ENCODE results near the gene CNPY1. TPM values are rescaled to one million over a fixed set of nuclear protein-coding genes. Genes with fewer than 3 reads are reported as not detected.

CNPY1 gene
- total RNA-seq, 2 donors from 2014 or later = not detected

DNA sequence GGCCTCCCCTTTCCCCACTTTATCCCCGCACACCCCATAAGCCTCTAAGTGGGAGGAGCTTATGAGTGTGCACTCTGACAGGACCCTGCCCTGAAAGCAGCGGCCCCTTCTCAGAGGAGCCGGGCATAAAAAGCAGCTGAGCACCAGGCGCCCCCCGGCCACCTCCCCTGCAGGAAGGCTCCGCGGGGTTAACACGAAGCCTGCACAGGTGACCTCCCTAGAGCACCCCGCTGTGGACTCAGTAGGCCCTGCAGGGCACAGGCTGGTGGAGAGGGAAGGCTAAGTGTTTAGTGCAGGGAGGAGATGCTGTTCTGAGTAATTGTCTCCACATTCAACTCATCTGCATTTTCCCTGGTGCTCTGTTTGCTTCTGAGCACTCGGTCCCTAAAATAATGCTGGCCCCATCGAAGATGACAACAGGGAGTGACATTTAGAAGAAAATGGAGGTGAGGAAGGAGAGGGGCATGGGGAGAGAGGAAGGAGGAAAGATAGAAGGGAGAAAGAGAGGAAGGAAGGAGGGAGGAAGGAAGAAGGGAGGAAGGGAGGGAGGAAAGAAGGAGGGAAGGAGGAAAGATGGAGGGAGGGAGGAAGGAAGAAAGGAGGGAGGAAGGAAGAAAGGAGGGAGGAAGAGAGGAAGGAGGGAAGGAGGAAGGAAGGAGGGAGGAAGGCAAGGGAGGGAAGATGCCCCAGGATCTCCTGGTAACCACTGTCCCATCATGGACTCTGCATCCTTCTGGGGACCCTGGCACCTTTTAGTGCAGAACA, 25.4 kb upstream of the CNPY1 start:
- no peaks in the 10 kb centered on the region for H3K36me3 ChIP-seq
- no peaks in the 10 kb centered on the region for H3K9me3 ChIP-seq
- no peak for DNase-seq (ENCODE audit: low spot score)
- intact Hi-C loops (cut with DNase I) = no loop called here
- WGBS = 45% methylated on average over 11 of the region's 11 CpGs
- peaks cover 4% of the 10 kb centered on the region for H3K27me3 ChIP-seq (replicated peaks; ENCODE audit: insufficient read depth)
- TF ChIP-seq POLR2A (IDR thresholded peaks at IDR 0.05) (no peak), CTCF (IDR thresholded peaks at IDR 0.05) (no peak), POLR2AphosphoS5 (IDR thresholded peaks at IDR 0.05) (no peak)
- H3K4me3 ChIP-seq = no peak overlapping the region
- no peak overlapping the region for H3K27ac ChIP-seq
- H3K4me1 ChIP-seq (replicated peaks) = no peaks in the 10 kb centered on the region

DNA sequence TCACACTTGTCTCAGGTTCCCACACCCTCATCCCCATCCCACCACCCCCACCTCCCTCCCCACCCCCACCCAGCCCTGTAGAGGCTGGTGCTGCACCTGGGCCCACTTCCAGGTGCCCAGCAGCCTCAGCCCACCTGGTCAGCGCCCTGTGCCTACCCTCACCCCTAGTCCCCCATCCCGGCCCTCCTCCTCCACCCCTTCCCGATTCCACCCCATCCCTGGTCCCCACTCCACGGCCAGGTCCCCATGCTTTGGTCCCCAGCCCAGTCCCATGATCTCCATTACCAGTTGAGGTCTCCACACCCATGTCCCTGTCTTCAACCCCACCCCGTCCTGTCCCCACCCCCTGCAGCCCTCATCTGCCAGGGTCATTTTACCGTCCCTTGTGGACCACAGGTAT, 24.6 kb upstream of the CNPY1 start:
- Histone ChIP-seq H3K4me3 (no peak overlapping the region), H3K4me1 (replicated peaks) (no peaks in the 10 kb centered on the region), H3K27ac (no peak overlapping the region), H3K27me3 (replicated peaks; ENCODE audit: insufficient read depth) (peaks cover 4% of the 10 kb centered on the region), H3K9me3 (no peaks in the 10 kb centered on the region), H3K36me3 (no peaks in the 10 kb centered on the region)
- no peak for DNase-seq (ENCODE audit: low spot score)
- no peak for TF ChIP-seq CTCF (IDR thresholded peaks at IDR 0.05)
- no peak for TF ChIP-seq POLR2AphosphoS5 (IDR thresholded peaks at IDR 0.05)
- no peak for TF ChIP-seq POLR2A (IDR thresholded peaks at IDR 0.05)
- whole genome bisulfite sequencing = 79% methylated on average over 6 of the region's 6 CpGs
- intact Hi-C loops (cut with DNase I) = no loop called here

GRCh38 chr7:155570171-155570958, 24.0 kb upstream of the CNPY1 start:
- intact Hi-C loops (cut with DNase I) = no loop called here
- no peaks in the 10 kb centered on the region for H3K4me1 ChIP-seq (replicated peaks)
- no peaks in the 10 kb centered on the region for H3K36me3 ChIP-seq
- DNase-seq (ENCODE audit: low spot score) = no peak
- H3K9me3 ChIP-seq = no peaks in the 10 kb centered on the region
- WGBS = 72% methylated on average over 28 of the region's 28 CpGs
- TF ChIP-seq POLR2A (IDR thresholded peaks at IDR 0.05) (no peak), POLR2AphosphoS5 (IDR thresholded peaks at IDR 0.05) (no peak), CTCF (IDR thresholded peaks at IDR 0.05) (no peak)
- peaks cover 4% of the 10 kb centered on the region for H3K27me3 ChIP-seq (replicated peaks; ENCODE audit: insufficient read depth)
- no peak overlapping the region for H3K4me3 ChIP-seq
- H3K27ac ChIP-seq = no peak overlapping the region

DNA sequence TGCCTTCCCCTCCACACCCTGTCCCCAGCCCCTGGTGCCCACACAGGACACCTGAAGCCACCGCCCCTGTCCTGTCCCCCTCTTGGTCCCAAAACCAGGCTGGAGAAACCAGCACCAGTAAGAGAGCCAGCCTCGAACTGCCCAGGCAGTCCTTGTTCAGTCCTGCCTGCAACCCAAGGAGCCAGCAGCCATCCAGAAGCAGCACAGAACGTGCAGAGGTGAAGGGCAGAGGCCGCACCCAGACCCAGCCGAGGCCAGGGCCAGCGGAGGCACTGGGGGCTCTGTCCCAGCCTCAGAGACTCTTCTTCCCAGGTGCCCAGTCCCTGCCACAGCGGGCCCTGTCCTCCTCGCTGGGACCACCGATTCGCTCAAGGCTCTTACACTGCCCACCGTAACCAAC, 23.3 kb upstream of the CNPY1 start:
- 83% methylated on average over 11 of the region's 11 CpGs for WGBS
- Histone ChIP-seq H3K27ac (no peak overlapping the region), H3K4me1 (replicated peaks) (no peaks in the 10 kb centered on the region), H3K9me3 (no peaks in the 10 kb centered on the region), H3K27me3 (replicated peaks; ENCODE audit: insufficient read depth) (peaks cover 4% of the 10 kb centered on the region), H3K4me3 (no peak overlapping the region), H3K36me3 (no peaks in the 10 kb centered on the region)
- DNase-seq (ENCODE audit: low spot score) = no peak
- intact Hi-C loops (cut with DNase I) = no loop called here
- TF ChIP-seq POLR2A (IDR thresholded peaks at IDR 0.05) (no peak), POLR2AphosphoS5 (IDR thresholded peaks at IDR 0.05) (no peak), CTCF (IDR thresholded peaks at IDR 0.05) (no peak)
